ENCODE measurements around the gene SLC6A11.
A peak's percentile ranks its signal among the peaks of the same experiment; 100 is the strongest.

The SLC6A11 gene

DNA sequence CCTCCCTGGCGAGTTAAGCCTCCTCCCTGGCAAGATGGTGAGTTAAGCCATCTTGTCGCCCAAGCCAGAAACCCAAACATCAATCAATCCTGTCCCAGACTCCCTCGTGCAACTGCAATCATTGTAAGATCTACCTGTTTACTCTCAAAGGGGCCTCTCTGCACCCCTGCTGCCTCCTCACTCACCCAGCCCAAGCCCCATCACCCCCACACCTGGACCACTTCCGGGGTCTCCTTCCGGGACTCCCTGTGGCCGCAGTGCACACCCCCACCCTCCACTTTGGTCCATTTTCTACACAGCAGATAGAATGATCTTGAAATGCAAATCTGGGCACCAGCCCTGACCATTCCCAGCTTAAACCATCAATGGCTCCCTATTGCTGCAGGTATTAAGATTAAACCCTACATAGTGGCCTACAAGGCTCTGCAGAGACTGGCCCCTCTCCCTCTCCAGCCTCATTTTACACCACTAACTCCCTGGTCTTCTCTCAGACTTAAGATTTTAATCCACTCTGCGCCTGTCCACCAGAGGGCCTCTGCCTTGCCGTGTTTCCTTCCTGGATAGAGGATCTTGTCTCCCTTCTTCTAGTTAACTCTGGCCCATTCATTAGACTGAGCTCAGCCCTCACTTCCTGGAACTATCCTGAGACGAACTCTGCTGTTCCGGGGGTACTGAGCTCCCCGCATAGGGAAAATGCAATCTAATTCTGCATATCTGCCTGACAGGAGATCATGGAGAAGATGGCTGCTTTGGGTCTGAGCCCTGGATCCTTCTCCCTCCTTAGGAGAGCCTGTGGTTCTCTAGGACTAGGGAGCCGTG, 134.7 kb downstream of the SLC6A11 start:
- H3K9me3 ChIP-seq (ENCODE audit: severe bottlenecking): no peaks in the 10 kb centered on the region
- H3K36me3 ChIP-seq: no peaks in the 10 kb centered on the region
- TF ChIP-seq, protein P1, sequence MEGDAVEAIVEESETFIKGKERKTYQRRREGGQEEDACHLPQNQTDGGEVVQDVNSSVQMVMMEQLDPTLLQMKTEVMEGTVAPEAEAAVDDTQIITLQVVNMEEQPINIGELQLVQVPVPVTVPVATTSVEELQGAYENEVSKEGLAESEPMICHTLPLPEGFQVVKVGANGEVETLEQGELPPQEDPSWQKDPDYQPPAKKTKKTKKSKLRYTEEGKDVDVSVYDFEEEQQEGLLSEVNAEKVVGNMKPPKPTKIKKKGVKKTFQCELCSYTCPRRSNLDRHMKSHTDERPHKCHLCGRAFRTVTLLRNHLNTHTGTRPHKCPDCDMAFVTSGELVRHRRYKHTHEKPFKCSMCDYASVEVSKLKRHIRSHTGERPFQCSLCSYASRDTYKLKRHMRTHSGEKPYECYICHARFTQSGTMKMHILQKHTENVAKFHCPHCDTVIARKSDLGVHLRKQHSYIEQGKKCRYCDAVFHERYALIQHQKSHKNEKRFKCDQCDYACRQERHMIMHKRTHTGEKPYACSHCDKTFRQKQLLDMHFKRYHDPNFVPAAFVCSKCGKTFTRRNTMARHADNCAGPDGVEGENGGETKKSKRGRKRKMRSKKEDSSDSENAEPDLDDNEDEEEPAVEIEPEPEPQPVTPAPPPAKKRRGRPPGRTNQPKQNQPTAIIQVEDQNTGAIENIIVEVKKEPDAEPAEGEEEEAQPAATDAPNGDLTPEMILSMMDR (IDR thresholded peaks at IDR 0.05; ENCODE audit: low read depth, low read length): peak; percentile 76
- no peak overlapping the region for H3K4me3 ChIP-seq (ENCODE audit: low read depth, low read length)
- no peak overlapping the region for H3K27ac ChIP-seq
- peak; percentile 63 for DNase-seq
- no peaks in the 10 kb centered on the region for H3K27me3 ChIP-seq (ENCODE audit: insufficient read depth, low read depth, severe bottlenecking)

DNA sequence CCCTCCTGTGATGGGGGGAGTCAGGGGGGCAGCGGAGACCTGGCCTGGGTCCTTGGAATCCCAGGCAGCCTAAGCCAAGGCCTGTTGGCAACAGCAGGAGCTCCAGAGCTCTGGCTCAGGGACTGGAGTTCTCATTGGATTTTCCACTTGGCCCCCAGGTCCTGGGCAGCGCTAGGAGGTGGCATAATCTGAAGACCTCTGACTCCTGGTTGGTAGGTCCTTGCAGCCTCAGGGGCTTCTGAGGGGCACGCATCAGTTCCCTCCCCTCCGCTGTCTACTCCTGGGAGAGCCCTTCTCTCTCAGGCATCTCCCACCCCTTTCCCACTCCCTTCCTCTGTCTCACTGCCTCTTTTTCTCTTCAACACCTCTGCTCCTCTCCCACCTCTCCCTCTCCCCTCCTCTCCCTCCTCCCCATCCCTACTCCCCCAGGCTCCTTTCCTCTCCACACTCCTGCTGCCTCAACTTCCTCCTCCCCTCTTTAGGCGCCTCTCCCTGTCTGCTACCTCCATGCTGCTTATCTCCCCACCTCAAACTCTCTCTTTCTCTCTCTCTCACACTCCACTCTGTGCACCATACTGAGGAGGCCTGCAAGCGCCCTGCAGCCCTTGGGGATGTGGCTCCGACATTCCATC, 135.4 kb downstream of the SLC6A11 start:
- H3K27me3 ChIP-seq (ENCODE audit: insufficient read depth, low read depth, severe bottlenecking): no peaks in the 10 kb centered on the region
- no peaks in the 10 kb centered on the region for H3K36me3 ChIP-seq
- H3K9me3 ChIP-seq (ENCODE audit: severe bottlenecking): no peaks in the 10 kb centered on the region
- TF ChIP-seq, protein P1 (IDR thresholded peaks at IDR 0.05; ENCODE audit: low read depth, low read length): no peak
- H3K4me3 ChIP-seq (ENCODE audit: low read depth, low read length): no peak overlapping the region
- H3K27ac ChIP-seq: no peak overlapping the region
- no peak for DNase-seq

DNA sequence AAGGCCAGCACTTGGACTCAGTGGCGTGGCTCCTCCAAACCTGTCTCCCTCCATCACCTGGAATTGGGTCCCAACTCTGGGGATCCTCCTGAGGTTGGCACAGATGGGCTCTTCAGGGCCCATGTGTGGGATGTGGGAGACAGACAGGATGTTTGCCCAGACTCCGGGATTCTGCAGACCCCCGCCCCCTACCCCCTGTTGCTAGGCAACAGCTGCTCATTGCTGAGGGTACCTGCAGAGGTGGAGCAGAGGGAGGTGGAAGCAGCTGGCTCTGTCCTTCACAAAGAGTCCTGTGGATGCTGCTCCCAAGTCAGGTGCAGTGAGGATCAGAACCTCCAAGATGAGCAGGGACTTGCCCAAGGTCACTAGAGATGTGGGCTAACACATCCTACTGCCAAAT, 136.5 kb downstream of the SLC6A11 start:
- DNase-seq: no peak

DNA sequence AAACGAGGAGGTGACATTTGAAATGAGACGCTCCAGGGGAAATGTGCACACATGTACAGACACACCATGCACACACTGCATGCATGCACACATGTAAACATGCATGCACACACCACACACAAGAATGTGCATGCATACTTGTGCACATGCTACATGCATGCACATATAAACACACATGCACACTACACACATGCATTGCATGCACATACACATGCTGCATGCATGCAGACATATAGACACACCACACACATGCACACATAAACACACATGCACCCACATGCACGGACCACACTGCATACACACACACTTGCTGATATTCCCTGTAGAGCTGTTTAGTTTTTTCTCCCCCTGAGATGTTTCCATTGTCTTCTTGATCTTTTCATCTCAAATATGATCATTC, 138.7 kb downstream of the SLC6A11 start:
- H3K9me3 ChIP-seq (ENCODE audit: severe bottlenecking): no peaks in the 10 kb centered on the region
- DNase-seq: no peak
- H3K36me3 ChIP-seq: no peaks in the 10 kb centered on the region
- no peak overlapping the region for H3K4me3 ChIP-seq (ENCODE audit: low read depth, low read length)
- H3K27me3 ChIP-seq (ENCODE audit: insufficient read depth, low read depth, severe bottlenecking): no peaks in the 10 kb centered on the region
- TF ChIP-seq, protein P1 (IDR thresholded peaks at IDR 0.05; ENCODE audit: low read depth, low read length): no peak
- H3K27ac ChIP-seq: no peak overlapping the region

More for the DNA sequence above, 136.5 kb downstream of the SLC6A11 start:
- no peak overlapping the region for H3K27ac ChIP-seq
- H3K36me3 ChIP-seq: no peaks in the 10 kb centered on the region
- no peak overlapping the region for H3K4me3 ChIP-seq (ENCODE audit: low read depth, low read length)
- TF ChIP-seq, protein P1 (IDR thresholded peaks at IDR 0.05; ENCODE audit: low read depth, low read length): no peak
- H3K9me3 ChIP-seq (ENCODE audit: severe bottlenecking): no peaks in the 10 kb centered on the region
- no peaks in the 10 kb centered on the region for H3K27me3 ChIP-seq (ENCODE audit: insufficient read depth, low read depth, severe bottlenecking)

- Histone ChIP-seq H3K9me3 (ENCODE audit: severe bottlenecking) (no peaks in the 10 kb centered on the region), H3K4me3 (ENCODE audit: low read depth, low read length) (no peak overlapping the region), H3K36me3 (no peaks in the 10 kb centered on the region), H3K27ac (no peak overlapping the region), H3K27me3 (ENCODE audit: insufficient read depth, low read depth, severe bottlenecking) (no peaks in the 10 kb centered on the region)
- DNase-seq: no peak
- TF ChIP-seq, protein P1 (IDR thresholded peaks at IDR 0.05; ENCODE audit: low read depth, low read length): no peak
These were observed 139.9 kb downstream of the SLC6A11 start for GRCh38 chr3:10955711-10956453.
